Activated T-cell treated with anti-CD3 and anti-CD28 coated beads, Interleukin-2, amount 50 U/mL, for 1 hour (primary cell): ENCODE measurements around the gene PRPSAP1.
A peak's percentile ranks its signal among the peaks of the same experiment; 100 is the strongest.
"Not testable (repeated sequence)": the region's sequence is repeated elsewhere in the genome, so short reads cannot be mapped to it uniquely, and the experiment has no call there.

Experiments used
- DNase-seq: peaks from one replicate; pipeline ENCODE4 v3.0.0-alpha.2; 2020

The PRPSAP1 gene

GRCh38 chr17:76276461-76277299 lies 77.0 kb downstream of the PRPSAP1 start:
- no peak for DNase-seq

DNA sequence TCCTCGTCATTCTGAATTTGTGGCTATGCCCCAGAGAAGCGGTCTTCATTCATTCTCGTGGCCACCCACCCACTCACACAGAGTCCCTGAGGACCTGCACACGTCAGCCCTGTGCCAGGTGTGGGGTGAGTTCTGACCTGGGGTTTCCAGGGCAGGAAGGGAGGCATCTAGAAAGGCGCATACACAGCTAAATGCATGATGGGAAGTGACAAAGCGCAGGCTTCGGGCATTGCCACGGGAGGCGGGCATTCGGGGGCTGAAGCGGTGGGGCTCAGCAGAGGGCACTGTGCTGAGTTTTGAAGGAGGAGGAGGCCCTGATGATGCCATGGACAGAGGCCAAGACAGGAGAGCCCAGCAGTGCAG lies 77.7 kb downstream of the PRPSAP1 start:
- no peak for DNase-seq

- no peak for DNase-seq
Measured at GRCh38 chr17:76275382-76276068, 78.2 kb downstream of the PRPSAP1 start.

- DNase-seq, result no peak
Measured at GRCh38 chr17:76274112-76274956, 79.4 kb downstream of the PRPSAP1 start.

GRCh38 chr17:76273445-76274111 lies 80.1 kb downstream of the PRPSAP1 start:
- no peak for DNase-seq

GRCh38 chr17:76272541-76273444 lies 80.9 kb downstream of the PRPSAP1 start:
- DNase-seq, result no peak

DNA sequence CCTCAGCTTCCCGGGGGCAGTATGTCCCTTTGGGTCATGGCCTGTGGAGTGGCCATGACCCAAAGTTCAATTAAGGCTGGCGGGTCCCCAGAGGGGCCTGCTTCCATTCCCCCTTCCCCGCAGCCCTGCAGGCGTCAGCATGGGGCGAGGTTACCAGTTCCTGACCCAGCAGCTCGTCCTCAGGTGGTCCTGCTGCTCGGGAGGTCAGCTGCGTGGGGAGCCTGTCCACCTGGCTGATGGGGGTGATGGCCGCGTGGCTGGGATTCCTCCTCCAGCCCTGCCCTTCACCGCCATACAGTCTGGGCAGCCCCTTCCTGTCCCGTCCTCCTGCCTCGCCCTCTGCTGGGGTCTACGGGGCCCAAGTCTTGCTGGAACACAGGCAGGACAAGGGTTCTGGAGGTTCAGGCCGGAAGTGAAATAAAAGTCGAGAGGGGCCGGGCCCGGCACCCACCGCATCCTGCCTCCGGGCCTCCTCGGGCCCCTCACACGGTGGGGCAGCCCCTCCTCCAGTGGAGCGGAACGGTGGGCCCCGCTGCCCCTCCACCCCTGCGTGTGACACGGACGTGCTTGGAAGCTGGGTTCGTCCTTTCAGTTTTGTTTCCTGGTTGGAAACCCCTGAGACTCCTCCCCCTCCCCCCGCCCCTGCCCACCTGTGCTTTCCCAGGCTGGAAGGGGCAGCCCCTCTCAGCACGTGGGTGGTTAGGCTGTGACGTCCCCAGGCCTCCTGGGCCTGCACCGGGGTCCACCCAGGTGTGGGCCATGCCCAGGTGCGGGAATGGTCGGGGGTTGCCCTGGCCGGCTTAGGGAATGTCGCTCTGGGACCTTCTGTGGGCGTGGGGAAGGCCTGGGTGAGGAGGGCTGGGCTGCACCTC lies 81.8 kb downstream of the PRPSAP1 start:
- DNase-seq, result peak; percentile 62

GRCh38 chr17:76270770-76271668 lies 82.7 kb downstream of the PRPSAP1 start:
- no peak for DNase-seq

DNA sequence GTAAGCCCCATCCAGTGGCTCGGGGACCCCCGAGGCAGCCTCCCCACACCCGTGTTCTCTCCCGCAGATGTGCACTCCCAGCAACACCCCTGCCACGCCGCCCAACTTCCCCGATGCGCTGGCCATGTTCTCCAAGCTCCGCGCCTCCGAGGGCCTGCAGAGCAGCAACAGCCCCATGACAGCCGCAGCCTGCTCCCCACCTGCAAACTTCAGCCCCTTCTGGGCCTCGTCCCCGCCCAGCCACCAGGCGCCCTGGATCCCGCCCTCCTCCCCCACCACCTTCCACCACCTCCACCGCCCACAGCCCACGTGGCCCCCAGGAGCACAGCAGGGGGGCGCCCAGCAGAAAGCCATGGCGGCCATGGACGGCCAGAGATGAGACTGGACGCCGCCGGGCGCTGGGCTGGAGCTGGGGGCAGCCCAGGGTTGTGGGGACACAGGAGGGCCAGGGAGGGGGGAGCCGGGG lies 83.6 kb downstream of the PRPSAP1 start:
- no peak for DNase-seq

DNA sequence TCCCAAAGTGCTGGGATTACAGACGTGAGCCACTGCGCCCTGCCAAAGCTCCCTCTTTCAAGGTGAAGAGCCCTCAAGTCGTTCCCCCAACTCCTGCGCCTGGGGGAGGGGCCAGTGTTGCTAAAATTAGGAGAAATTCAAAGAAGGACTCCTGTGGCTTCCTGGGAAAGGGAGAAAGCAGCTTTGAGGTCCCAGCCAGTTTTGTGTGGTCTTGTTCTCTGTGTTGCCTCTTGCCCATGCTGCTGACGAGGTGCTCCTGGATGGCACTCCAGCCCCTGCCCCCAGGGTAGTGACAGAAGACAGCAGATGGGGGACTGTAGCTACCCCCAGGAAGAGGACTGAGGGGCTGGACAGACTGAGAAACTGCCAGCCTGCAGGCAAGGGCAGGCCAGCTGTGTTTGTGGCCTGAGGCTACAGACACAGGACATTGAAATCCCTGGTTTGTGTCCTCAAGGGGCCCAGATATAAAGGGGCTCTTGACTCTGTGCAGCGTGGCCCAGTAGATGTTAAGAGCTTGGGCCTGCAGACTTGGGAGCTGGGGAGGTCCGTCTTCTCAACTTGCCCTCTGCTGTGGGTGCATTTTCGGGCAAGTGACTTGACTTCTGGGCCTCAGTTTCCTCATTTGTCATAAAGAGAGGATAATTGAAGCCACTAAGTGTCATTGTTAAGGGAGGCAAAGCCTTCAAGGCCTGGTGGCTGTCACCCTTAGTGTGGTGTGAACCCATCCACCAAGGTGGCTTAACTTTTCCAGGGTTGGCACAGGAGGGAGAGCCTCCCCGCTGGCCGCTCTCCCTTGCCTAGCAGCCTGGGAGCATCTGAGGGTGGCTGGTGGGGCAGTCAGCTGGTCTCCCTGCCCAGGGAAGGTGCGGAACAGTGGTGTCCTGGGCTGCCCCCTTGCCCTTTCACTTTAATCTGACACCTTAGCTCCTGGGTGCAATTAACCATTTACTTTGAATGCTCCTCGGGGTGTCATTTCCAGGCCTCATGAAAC lies 84.4 kb downstream of the PRPSAP1 start:
- DNase-seq, result no peak

- peak; percentile 73 for DNase-seq
Measured at GRCh38 chr17:76268015-76268749, 85.5 kb downstream of the PRPSAP1 start.

GRCh38 chr17:76267581-76268001 lies 86.1 kb downstream of the PRPSAP1 start:
- DNase-seq, result not testable (repeated sequence)

GRCh38 chr17:76267051-76267576 lies 86.6 kb downstream of the PRPSAP1 start:
- DNase-seq, result no peak

- no peak for DNase-seq
Measured at GRCh38 chr17:76266244-76266938, 87.3 kb downstream of the PRPSAP1 start.

DNA sequence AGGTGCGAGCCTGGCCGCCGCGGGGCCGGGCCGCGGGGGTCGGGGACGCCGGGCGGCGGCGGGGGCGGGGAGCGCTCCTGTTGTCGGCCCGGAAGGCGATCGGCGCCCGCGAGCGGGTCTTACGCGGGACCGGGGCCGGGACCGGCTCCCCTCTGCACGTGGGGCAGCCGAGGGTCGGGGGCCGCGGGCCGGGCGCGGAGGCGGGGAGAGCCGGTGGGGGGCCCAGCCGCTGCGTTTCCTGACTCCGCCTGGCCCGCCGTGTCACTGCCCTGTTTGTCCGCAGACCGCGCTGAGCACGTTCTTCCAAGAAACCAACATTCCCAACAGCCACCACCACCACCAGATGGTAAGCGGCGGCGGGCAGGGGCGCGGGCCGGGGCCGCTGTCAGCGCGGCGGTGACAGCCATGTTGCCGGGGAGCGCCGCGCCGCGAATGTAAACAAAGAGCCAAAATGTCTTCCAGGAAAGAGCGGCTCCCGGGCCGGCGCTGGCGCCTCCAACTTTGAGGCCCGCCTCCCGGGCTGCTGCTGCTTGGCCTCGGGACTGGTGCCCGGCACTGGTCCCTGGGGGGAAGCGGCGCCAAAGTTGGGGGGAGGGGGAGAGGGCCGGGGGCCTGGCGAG lies 88.0 kb downstream of the PRPSAP1 start:
- peak; percentile 67 for DNase-seq
